Naive thymus-derived CD4-positive, alpha-beta T cell (primary cell): Measurements from ENCODE around the gene SLC22A13. TPM values are rescaled to one million over a fixed set of nuclear protein-coding genes. Genes with fewer than 3 reads are reported as not detected.

Source experiments
- ATAC-seq: fragments of 150-1000 bp; cut with Tn5 transposase; 2 replicates; pipeline ENCODE4 v1.10.0; 2021; ENCODE audit warnings: mild to moderate bottlenecking, moderate library complexity
- CTCF ChIA-PET: fragments of 350-600 bp; sonication (Branson Sonifier 250); formaldehyde crosslinking; loops from one replicate; lab custom pipeline; 2021; ENCODE audit warnings: antibody characterized with exemption; lab: Charles Lee
- POLR2A ChIA-PET: fragments of 350-600 bp; sonication (Branson Sonifier 250); formaldehyde crosslinking; loops from one replicate; lab custom pipeline; 2021; ENCODE audit warnings: antibody characterized with exemption, inconsistent platforms; lab: Charles Lee
- DNase-seq, 9 donors: peaks; one replicate each; pipeline versions ENCODE4 v3.0.0 to v3.0.0-alpha.2; 2020 to 2022; ENCODE audit warnings: mixed read lengths in 1 of 9
- H3K27ac ChIP-seq: one replicate; pipeline ENCODE4 v1.7.0; 2013; ENCODE audit warnings: mild to moderate bottlenecking, low read depth, low read length, moderate library complexity
- H3K27me3 ChIP-seq, 2 donors: one replicate each; pipeline ENCODE4 v1.7.0; 2013; ENCODE audit warnings: low read length in 2 of 2, mild to moderate bottlenecking in 2 of 2, moderate library complexity in 2 of 2; ENCODE audit not compliant: control insufficient read depth in 2 of 2, insufficient read depth in 2 of 2
- H3K36me3 ChIP-seq, 3 experiments: 1 replicate in 2 of 3; 2 replicates in 1 of 3; pipeline ENCODE4 v1.7.0; 2013; ENCODE audit warnings: low read length in 3 of 3, mild to moderate bottlenecking in 3 of 3, moderate library complexity in 1 of 3; ENCODE audit not compliant: insufficient read depth in 3 of 3, control insufficient read depth in 2 of 3
- H3K4me1 ChIP-seq, 2 donors: one replicate each; pipeline ENCODE4 v1.7.0; 2013; ENCODE audit warnings: low read length in 2 of 2, mild to moderate bottlenecking in 2 of 2, moderate library complexity in 1 of 2; ENCODE audit not compliant: control insufficient read depth in 2 of 2, insufficient read depth in 2 of 2
- H3K4me3 ChIP-seq: 2 replicates; pipeline ENCODE4 v1.7.0; 2013; ENCODE audit warnings: mild to moderate bottlenecking, low read length
- H3K9me3 ChIP-seq, 3 experiments: 1 replicate in 2 of 3; 2 replicates in 1 of 3; pipeline ENCODE4 v1.7.0; 2013; ENCODE audit warnings: low read length in 3 of 3; ENCODE audit not compliant: control insufficient read depth in 2 of 3
- H3K27ac Mint-ChIP-seq, 9 donors: one replicate each; pipeline ENCODE4 v1.8.0; 2020 to 2022; ENCODE audit warnings: mixed read lengths in 9 of 9, mild to moderate bottlenecking in 8 of 9, moderate library complexity in 5 of 9, inconsistent platforms in 2 of 9
- H3K27me3 Mint-ChIP-seq, 5 donors: one replicate each; pipeline ENCODE4 v1.8.0; 2021 to 2022; ENCODE audit warnings: mixed read lengths in 5 of 5, mild to moderate bottlenecking in 1 of 5
- H3K36me3 Mint-ChIP-seq, 5 donors: one replicate each; pipeline ENCODE4 v1.8.0; 2020 to 2022; ENCODE audit warnings: mixed read lengths in 5 of 5, mild to moderate bottlenecking in 3 of 5, inconsistent platforms in 1 of 5
- H3K4me1 Mint-ChIP-seq, 7 donors: one replicate each; pipeline ENCODE4 v1.8.0; 2020 to 2022; ENCODE audit warnings: mixed read lengths in 7 of 7, mild to moderate bottlenecking in 3 of 7, inconsistent platforms in 1 of 7
- H3K4me3 Mint-ChIP-seq, 10 donors: one replicate each; pipeline ENCODE4 v1.8.0; 2020 to 2022; ENCODE audit warnings: mild to moderate bottlenecking in 10 of 10, mixed read lengths in 10 of 10, moderate library complexity in 6 of 10, inconsistent platforms in 2 of 10
- H3K9me3 Mint-ChIP-seq, 11 donors: one replicate each; pipeline ENCODE4 v1.8.0; 2020 to 2022; ENCODE audit warnings: mixed read lengths in 11 of 11, mild to moderate bottlenecking in 4 of 11, inconsistent platforms in 1 of 11, moderate library complexity in 1 of 11
- intact Hi-C, 2 donors: fragments of 100-400 bp; cut with micrococcal nuclease; formaldehyde crosslinking; loops; one replicate each; pipeline ENCODE4 v1.15.1; 2023
- polyA plus RNA-seq, 2 donors: library from polyadenylated mRNA; unstranded; fragments of 300-500 nt; fragmentation: Illumina TruSeq; gene quantifications; one replicate each; pipeline ENCODE4 v1.2.3, GENCODE V29; 2021
- total RNA-seq, 6 experiments: library from RNA in 5 of 6; stranded (reverse) in 5 of 6; gene quantifications; 1 replicate in 5 of 6; 2 replicates in 1 of 6; pipeline ENCODE4 v1.2.3 and lab custom pipeline; 2021 to 2026

Gene SLC22A13, protein sequence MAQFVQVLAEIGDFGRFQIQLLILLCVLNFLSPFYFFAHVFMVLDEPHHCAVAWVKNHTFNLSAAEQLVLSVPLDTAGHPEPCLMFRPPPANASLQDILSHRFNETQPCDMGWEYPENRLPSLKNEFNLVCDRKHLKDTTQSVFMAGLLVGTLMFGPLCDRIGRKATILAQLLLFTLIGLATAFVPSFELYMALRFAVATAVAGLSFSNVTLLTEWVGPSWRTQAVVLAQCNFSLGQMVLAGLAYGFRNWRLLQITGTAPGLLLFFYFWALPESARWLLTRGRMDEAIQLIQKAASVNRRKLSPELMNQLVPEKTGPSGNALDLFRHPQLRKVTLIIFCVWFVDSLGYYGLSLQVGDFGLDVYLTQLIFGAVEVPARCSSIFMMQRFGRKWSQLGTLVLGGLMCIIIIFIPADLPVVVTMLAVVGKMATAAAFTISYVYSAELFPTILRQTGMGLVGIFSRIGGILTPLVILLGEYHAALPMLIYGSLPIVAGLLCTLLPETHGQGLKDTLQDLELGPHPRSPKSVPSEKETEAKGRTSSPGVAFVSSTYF
- total RNA-seq (1 to 10 TPM in 1 of 5 experiments, under 1 TPM in 4; 0.53 to 1.9 (median 0.62) TPM), polyA plus RNA-seq (not detected), total RNA-seq (lab: John Stamatoyannopoulos, UW) (not detected)

DNA sequence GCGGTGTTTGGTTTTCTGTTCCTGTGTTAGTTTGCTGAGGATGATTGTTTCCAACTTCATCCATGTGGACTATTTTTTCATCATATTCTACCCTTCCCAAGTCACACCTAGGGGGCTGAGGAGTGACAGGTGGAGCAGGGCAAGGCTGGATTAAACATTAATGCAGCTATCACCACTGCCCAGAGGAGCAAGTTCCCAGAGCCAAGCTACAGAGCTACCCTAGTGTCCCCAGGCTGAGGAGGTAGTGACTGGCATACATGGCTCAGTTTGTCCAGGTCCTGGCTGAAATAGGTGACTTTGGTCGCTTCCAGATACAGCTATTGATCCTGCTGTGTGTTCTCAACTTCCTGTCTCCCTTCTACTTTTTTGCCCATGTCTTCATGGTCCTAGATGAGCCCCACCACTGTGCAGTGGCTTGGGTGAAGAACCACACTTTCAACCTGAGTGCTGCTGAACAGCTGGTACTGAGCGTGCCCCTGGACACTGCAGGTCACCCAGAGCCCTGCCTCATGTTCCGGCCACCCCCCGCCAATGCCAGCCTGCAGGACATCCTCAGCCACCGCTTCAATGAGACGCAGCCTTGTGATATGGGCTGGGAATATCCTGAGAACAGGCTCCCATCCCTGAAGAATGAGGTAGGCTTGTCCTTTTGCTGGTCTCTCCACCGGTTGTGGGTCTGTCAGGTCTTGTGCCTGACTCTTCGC, at the start of gene SLC22A13:
Gene SLC22A13, plus strand, starts transcription at position 209 of the 704 bp plus-strand sequence. Its CDS starts 49 bp downstream, at position 258.
- CTCF ChIA-PET: no interaction called here
- peak within 1 kb of the TSS in 3 of 9 donors; percentile 5 to 15 (median 14) for H3K27ac Mint-ChIP-seq
- H3K27me3 Mint-ChIP-seq: no peaks in the 10 kb centered on the region
- H3K4me3 Mint-ChIP-seq: no peak within 1 kb of the TSS
- intact Hi-C loops: no loop called here
- peaks cover 13 to 36% (median 27%) of the 10 kb centered on the region in 7 donors for H3K4me1 Mint-ChIP-seq
- ATAC-seq: no peak
- H3K9me3 ChIP-seq: no peaks in the 10 kb centered on the region
- no peak within 1 kb of the TSS for H3K27ac ChIP-seq
- no peak within 1 kb of the TSS for H3K4me3 ChIP-seq
- no peaks in the 10 kb centered on the region for H3K4me1 ChIP-seq
- H3K27me3 ChIP-seq: no peaks in the 10 kb centered on the region
- H3K9me3 Mint-ChIP-seq: peaks cover 0 to 2% (median 0%) of the 10 kb centered on the region in 11 donors
- no peaks in the 10 kb centered on the region for H3K36me3 ChIP-seq
- POLR2A ChIA-PET: no interaction called here
- H3K36me3 Mint-ChIP-seq: peaks cover 8 to 21% (median 14%) of the 10 kb centered on the region in 5 donors
- no peak for DNase-seq

DNA sequence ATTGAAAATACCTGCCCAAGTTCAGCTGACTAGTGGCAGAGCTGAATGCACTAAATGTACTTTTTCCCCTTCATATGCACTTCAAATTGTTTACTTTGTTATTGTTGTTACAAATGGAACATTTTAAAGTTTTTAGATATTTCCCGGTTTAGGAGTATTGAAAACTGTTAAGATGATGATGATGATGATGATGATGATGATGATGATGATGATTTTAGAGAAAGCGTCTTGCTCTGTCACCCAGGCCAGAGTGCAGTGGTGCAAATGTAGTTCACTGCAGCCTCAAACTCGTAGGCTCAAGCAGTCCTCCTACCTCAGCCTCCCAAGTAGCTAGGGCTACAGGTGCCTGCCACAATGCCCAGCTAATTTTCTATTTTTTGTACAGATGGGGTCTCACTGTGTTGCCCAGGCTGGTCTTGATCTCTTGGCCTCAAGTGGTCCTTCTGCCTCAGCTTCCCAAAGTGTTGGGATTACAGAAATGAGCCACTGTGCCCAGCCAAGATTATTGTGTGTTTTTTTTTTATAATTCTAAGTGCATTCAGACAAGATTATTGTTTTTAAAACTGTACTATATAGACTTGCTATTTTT, 45.9 kb upstream of the SLC22A13 start:
- Mint-ChIP-seq H3K9me3 (no peaks in the 10 kb centered on the region), H3K4me3 (no peak overlapping the region), H3K27me3 (no peaks in the 10 kb centered on the region), H3K36me3 (peaks cover 10 to 56% (median 31%) of the 10 kb centered on the region in 5 donors), H3K4me1 (peaks cover 0 to 14% (median 9%) of the 10 kb centered on the region in 7 donors), H3K27ac (no peak overlapping the region)
- POLR2A ChIA-PET: no interaction called here
- H3K4me1 ChIP-seq: no peaks in the 10 kb centered on the region
- H3K36me3 ChIP-seq: peaks cover 0 to 25% (median 0%) of the 10 kb centered on the region in 3 experiments
- H3K27ac ChIP-seq: no peak overlapping the region
- H3K27me3 ChIP-seq: no peaks in the 10 kb centered on the region
- H3K9me3 ChIP-seq: no peaks in the 10 kb centered on the region
- H3K4me3 ChIP-seq: no peak overlapping the region
- DNase-seq: no peak
- no peak for ATAC-seq
- CTCF ChIA-PET: interaction anchor here (0.7 kb wide), 1 partner anchor 102 kb away, joined by 3 read pairs; no protein-coding TSS in a partner anchor
- intact Hi-C loops: loop anchor here in 1 of 2 donors (5.0 to 10.0 kb wide), 2 partner anchors 82 to 245 kb away; partner anchors contain the start of genes ACAA1 and MYD88

- Histone ChIP-seq H3K4me3 (no peak overlapping the region), H3K9me3 (no peaks in the 10 kb centered on the region), H3K27ac (no peak overlapping the region), H3K4me1 (no peaks in the 10 kb centered on the region), H3K27me3 (no peaks in the 10 kb centered on the region), H3K36me3 (peaks cover 0 to 25% (median 0%) of the 10 kb centered on the region in 3 experiments)
- no peaks in the 10 kb centered on the region for H3K9me3 Mint-ChIP-seq
- no peaks in the 10 kb centered on the region for H3K27me3 Mint-ChIP-seq
- peak overlapping the region in 2 of 9 donors; percentile 6 to 83 for H3K27ac Mint-ChIP-seq
- peaks cover 9 to 59% (median 38%) of the 10 kb centered on the region in 5 donors for H3K36me3 Mint-ChIP-seq
- no peak for ATAC-seq
- no peak for DNase-seq
- peaks cover 0 to 14% (median 5%) of the 10 kb centered on the region in 7 donors for H3K4me1 Mint-ChIP-seq
- no peak overlapping the region for H3K4me3 Mint-ChIP-seq
- intact Hi-C loops: loop anchor here in 1 of 2 donors (1.0 kb wide), 1 partner anchor 103 kb away; no protein-coding TSS in a partner anchor
- ChIA-PET POLR2A (no interaction called here), CTCF (no interaction called here)
These were observed 44.6 kb upstream of the SLC22A13 start for GRCh38 chr3:38221005-38221404.

DNA sequence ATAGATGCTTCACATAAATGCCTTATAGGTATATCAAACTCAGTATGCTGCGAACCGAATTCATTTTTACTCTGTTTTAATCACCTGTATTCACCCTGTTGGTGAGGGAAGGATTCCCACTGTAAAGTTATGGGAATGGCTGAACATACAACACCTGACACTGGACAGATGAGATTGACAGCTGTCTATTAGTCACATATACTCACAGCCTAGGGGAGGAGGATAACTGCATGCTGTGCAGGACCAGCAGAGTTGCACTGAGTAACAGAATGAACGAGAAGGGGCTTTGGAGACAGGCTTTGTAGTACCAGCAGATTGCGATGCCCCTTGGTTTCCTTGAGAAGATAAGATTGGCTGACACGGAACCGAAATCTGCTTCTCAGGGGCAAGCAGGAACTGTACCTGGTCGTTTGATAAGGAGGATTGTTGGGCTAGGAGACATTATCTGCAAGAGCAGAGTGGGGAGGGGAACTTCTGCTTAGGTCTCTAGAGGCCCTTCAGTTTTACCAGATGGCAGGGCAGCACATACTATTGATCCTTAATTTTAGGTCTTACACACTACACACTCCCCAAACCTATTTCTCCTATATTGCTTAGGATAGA, 43.5 kb upstream of the SLC22A13 start:
- H3K4me1 Mint-ChIP-seq: peaks cover 0 to 9% (median 5%) of the 10 kb centered on the region in 7 donors
- H3K9me3 ChIP-seq: no peaks in the 10 kb centered on the region
- DNase-seq (no peak), ATAC-seq (no peak)
- H3K4me3 Mint-ChIP-seq: no peak overlapping the region
- POLR2A ChIA-PET: no interaction called here
- H3K9me3 Mint-ChIP-seq: no peaks in the 10 kb centered on the region
- intact Hi-C loops: no loop called here
- H3K36me3 Mint-ChIP-seq: peaks cover 3 to 54% (median 36%) of the 10 kb centered on the region in 5 donors
- H3K4me3 ChIP-seq: no peak overlapping the region
- H3K27me3 Mint-ChIP-seq: no peaks in the 10 kb centered on the region
- CTCF ChIA-PET: no interaction called here
- H3K27ac Mint-ChIP-seq: no peak overlapping the region
- H3K36me3 ChIP-seq: peaks cover 0 to 18% (median 0%) of the 10 kb centered on the region in 3 experiments
- no peaks in the 10 kb centered on the region for H3K4me1 ChIP-seq
- H3K27ac ChIP-seq: no peak overlapping the region
- H3K27me3 ChIP-seq: no peaks in the 10 kb centered on the region

DNA sequence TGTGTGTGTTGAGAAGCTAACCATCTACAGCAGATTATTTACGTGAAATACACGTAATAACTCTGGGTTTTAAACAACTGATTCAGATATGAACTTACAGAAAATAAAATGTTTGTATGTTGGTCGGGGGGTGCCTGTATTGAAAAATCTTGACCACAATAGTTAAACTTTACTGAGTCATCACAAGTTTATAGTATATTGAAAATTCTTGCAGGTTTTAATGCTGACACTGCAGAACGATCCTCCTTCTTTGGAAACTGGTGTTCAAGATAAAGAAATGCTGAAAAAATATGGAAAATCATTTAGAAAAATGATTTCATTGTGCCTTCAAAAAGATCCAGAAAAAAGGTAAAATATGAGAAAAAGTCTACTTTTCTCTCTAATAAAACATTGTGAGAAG, 41.3 kb upstream of the SLC22A13 start:
- DNase-seq (no peak), ATAC-seq (no peak)
- Mint-ChIP-seq H3K27ac (peak overlapping the region in 2 of 9 donors; percentile 53 to 55), H3K4me1 (peaks cover 0 to 7% (median 0%) of the 10 kb centered on the region in 7 donors), H3K27me3 (no peaks in the 10 kb centered on the region), H3K9me3 (no peaks in the 10 kb centered on the region), H3K36me3 (peaks cover 3 to 52% (median 36%) of the 10 kb centered on the region in 5 donors), H3K4me3 (no peak overlapping the region)
- ChIA-PET POLR2A (no interaction called here), CTCF (no interaction called here)
- H3K27ac ChIP-seq: no peak overlapping the region
- no peaks in the 10 kb centered on the region for H3K4me1 ChIP-seq
- H3K27me3 ChIP-seq: no peaks in the 10 kb centered on the region
- H3K4me3 ChIP-seq: no peak overlapping the region
- H3K9me3 ChIP-seq: no peaks in the 10 kb centered on the region
- intact Hi-C loops: no loop called here
- H3K36me3 ChIP-seq: peaks cover 0 to 26% (median 6%) of the 10 kb centered on the region in 3 experiments

DNA sequence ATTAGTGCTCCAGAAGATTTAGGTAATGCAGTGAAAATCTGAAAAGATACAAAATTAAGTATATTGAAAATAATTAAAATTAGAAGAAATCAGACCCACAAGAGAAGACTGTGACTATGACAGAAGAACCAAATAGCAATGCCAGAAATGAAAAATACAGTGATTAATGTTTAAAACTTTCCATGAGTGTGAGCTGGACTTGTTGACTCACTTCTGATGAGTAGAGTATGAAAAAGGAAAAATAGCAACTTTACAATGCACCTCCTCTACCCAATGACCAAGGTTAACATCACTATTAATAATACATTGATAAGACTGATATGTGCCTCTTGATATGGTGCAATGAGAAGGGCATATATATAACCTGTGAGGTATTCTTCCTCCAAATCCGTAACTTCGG, 39.3 kb upstream of the SLC22A13 start:
- intact Hi-C loops: no loop called here
- H3K27me3 Mint-ChIP-seq: no peaks in the 10 kb centered on the region
- peaks cover 0 to 5% (median 0%) of the 10 kb centered on the region in 7 donors for H3K4me1 Mint-ChIP-seq
- H3K27me3 ChIP-seq: no peaks in the 10 kb centered on the region
- ChIA-PET CTCF (interaction anchor here (1.3 kb wide), 1 partner anchor 109 kb away, joined by 4 read pairs; no protein-coding TSS in a partner anchor), POLR2A (no interaction called here)
- no peak overlapping the region for H3K4me3 ChIP-seq
- peaks cover 0 to 38% (median 6%) of the 10 kb centered on the region in 3 experiments for H3K36me3 ChIP-seq
- no peak for ATAC-seq
- H3K36me3 Mint-ChIP-seq: peaks cover 3 to 60% (median 47%) of the 10 kb centered on the region in 5 donors
- no peak for DNase-seq
- H3K27ac Mint-ChIP-seq: no peak overlapping the region
- H3K9me3 Mint-ChIP-seq: no peaks in the 10 kb centered on the region
- H3K9me3 ChIP-seq: no peaks in the 10 kb centered on the region
- no peak overlapping the region for H3K4me3 Mint-ChIP-seq
- no peak overlapping the region for H3K27ac ChIP-seq
- H3K4me1 ChIP-seq: no peaks in the 10 kb centered on the region
